Glomerular endothelial cell (primary cell): ENCODE results near the gene DZANK1. TPM values are rescaled to one million over a fixed set of nuclear protein-coding genes. Genes with fewer than 3 reads are reported as not detected.
"Not testable (repeated sequence)": the region's sequence is repeated elsewhere in the genome, so short reads cannot be mapped to it uniquely, and the experiment has no call there.

Experiments
- DNase-seq: peaks from one replicate; pipeline ENCODE4 v3.0.0-alpha.2; 2011; ENCODE audit warnings: low read depth, low spot score; ENCODE audit errors: extremely low read depth
- total RNA-seq: library from RNA; depleted of rRNA; stranded (reverse); fragments of >200 nt; gene quantifications from 2 replicates; pipeline ENCODE4 v1.2.3, GENCODE V29; 2015

Gene DZANK1
- total RNA-seq: 0.97 and 2.3 TPM in 2 replicates

GRCh38 chr20:18466894-18467730, at the start of gene DZANK1, which contains the start of gene POLR3F:
DZANK1 (minus strand) TSS chr20:18467030; CDS start chr20:18465358, 1,672 bp downstream.
POLR3F (plus strand) TSS chr20:18467390; CDS start chr20:18467507, 117 bp downstream.
- DNase-seq: peak; percentile 79

GRCh38 chr20:18515973-18516372, 49.1 kb upstream of the DZANK1 start:
- no peak for DNase-seq

- no peak for DNase-seq
These were observed 47.3 kb upstream of the DZANK1 start for GRCh38 chr20:18514127-18514526.

GRCh38 chr20:18513208-18513607, 46.4 kb upstream of the DZANK1 start:
- DNase-seq: no peak

- no peak for DNase-seq
These were observed 44.7 kb upstream of the DZANK1 start for GRCh38 chr20:18511571-18511970.

GRCh38 chr20:18507218-18508191, 40.7 kb upstream of the DZANK1 start, which contains the start of gene SEC23B:
SEC23B (plus strand) TSS chr20:18507940; CDS start chr20:18510836, 2,896 bp downstream.
- peak; percentile 88 for DNase-seq

GRCh38 chr20:18506744-18507143, 39.9 kb upstream of the DZANK1 start:
- no peak for DNase-seq

GRCh38 chr20:18504479-18505060, 37.7 kb upstream of the DZANK1 start:
- no peak for DNase-seq

- DNase-seq: not testable (repeated sequence)
These were observed 34.8 kb upstream of the DZANK1 start for GRCh38 chr20:18501672-18502071.

GRCh38 chr20:18497603-18498002, 30.8 kb upstream of the DZANK1 start:
- DNase-seq: no peak

GRCh38 chr20:18496740-18497592, 30.1 kb upstream of the DZANK1 start, which contains the start of gene RBBP9:
RBBP9 (minus strand) TSS chr20:18497225; CDS start chr20:18497167, 58 bp downstream.
- no peak for DNase-seq

GRCh38 chr20:18496042-18496441, 29.2 kb upstream of the DZANK1 start:
- DNase-seq: no peak

GRCh38 chr20:18488301-18488700, 21.5 kb upstream of the DZANK1 start:
- no peak for DNase-seq

- DNase-seq: no peak
These were observed 14.8 kb upstream of the DZANK1 start for GRCh38 chr20:18481596-18481995.

- DNase-seq: no peak
These were observed 11.0 kb upstream of the DZANK1 start for GRCh38 chr20:18477821-18478220.

GRCh38 chr20:18477218-18477617, 10.4 kb upstream of the DZANK1 start:
- DNase-seq: no peak

- DNase-seq: peak; percentile 18
These were observed 296 bp downstream of the DZANK1 start for GRCh38 chr20:18466574-18466893.

- no peak for DNase-seq
These were observed 1.2 kb downstream of the DZANK1 start for GRCh38 chr20:18465536-18466200.

GRCh38 chr20:18456600-18456999, 10.2 kb downstream of the DZANK1 start:
- no peak for DNase-seq
